GM12878 (cell line): ENCODE data around the gene METTL15.

ENCODE experiments used
- BHLHE40 ChIP-seq, 2 experiments: fragments of 450-650 bp in 1 of 2; IDR thresholded peaks; 2 replicates each; pipeline ENCODE4 v1.6.1; 2011 to 2017; ENCODE audit warnings: low read depth in 2 of 2, borderline replicate concordance in 1 of 2, improper control_type of control experiment in 1 of 2, low read length in 1 of 2, mild to moderate bottlenecking in 1 of 2
- CHD1 ChIP-seq: IDR thresholded peaks from 2 replicates; pipeline ENCODE4 v1.6.1; 2012; ENCODE audit warnings: low read depth, low read length, improper control_type of control experiment
- CTCF ChIP-seq, 3 experiments: IDR thresholded peaks in 2 of 3; conservative IDR thresholded peaks in 1 of 3; 2 replicates each; pipeline ENCODE4 v1.5.1; 2011; ENCODE audit warnings: low read depth in 3 of 3, low read length in 3 of 3, mild to moderate bottlenecking in 3 of 3, control low read depth in 2 of 3, moderate library complexity in 2 of 3, inconsistent platforms in 1 of 3, mixed read lengths in 1 of 3; ENCODE audit not compliant: control insufficient read depth in 2 of 3, insufficient read depth in 1 of 3; ENCODE audit errors: extremely low read depth in 1 of 3
- EED ChIP-seq: sonication (generic); IDR thresholded peaks from 2 replicates; pipeline ENCODE4 v1.6.1; 2016; ENCODE audit warnings: antibody characterized with exemption, low read depth
- EZH2 ChIP-seq: IDR thresholded peaks from 2 replicates; pipeline ENCODE4 v1.6.1; 2012; ENCODE audit warnings: low read depth, mild to moderate bottlenecking, control low read depth, inconsistent platforms, low read length, borderline replicate concordance; ENCODE audit not compliant: control insufficient read depth
- MXI1 ChIP-seq: fragments of 150-350 bp; IDR thresholded peaks from 2 replicates; pipeline ENCODE4 v1.6.1; 2011; ENCODE audit warnings: low read depth, mild to moderate bottlenecking, inconsistent platforms, low read length, improper control_type of control experiment
- MYC ChIP-seq: IDR thresholded peaks from 2 replicates; pipeline ENCODE4 v1.6.1; 2011; ENCODE audit warnings: mild to moderate bottlenecking, low read length, moderate library complexity, inconsistent platforms; ENCODE audit not compliant: insufficient read depth, insufficient replicate concordance, insufficient read length, severe bottlenecking
- PBX3 ChIP-seq: IDR thresholded peaks from 2 replicates; pipeline ENCODE4 v1.6.1; 2011; ENCODE audit warnings: mild to moderate bottlenecking, low read depth, low read length, moderate library complexity; ENCODE audit not compliant: insufficient replicate concordance
- POLR2A ChIP-seq: IDR thresholded peaks from 2 replicates; pipeline ENCODE4 v1.6.1; 2011; ENCODE audit warnings: low read depth, mild to moderate bottlenecking, low read length
- POLR2AphosphoS5 ChIP-seq: IDR thresholded peaks from 2 replicates; pipeline ENCODE4 v1.6.1; 2011; ENCODE audit warnings: mild to moderate bottlenecking, low read length, inconsistent platforms
- REST ChIP-seq: IDR thresholded peaks from 2 replicates; pipeline ENCODE4 v1.6.1; 2012; ENCODE audit warnings: mild to moderate bottlenecking, low read depth, low read length
- YY1 ChIP-seq: IDR thresholded peaks from 2 replicates; pipeline ENCODE4 v1.6.1; 2011; ENCODE audit warnings: low read depth, mild to moderate bottlenecking, low read length
- ZNF384 ChIP-seq: IDR thresholded peaks from 2 replicates; pipeline ENCODE4 v1.6.1; 2012; ENCODE audit warnings: low read depth, mild to moderate bottlenecking, low read length, improper control_type of control experiment, borderline replicate concordance
- ZSCAN29 ChIP-seq: fragments of 450-650 bp; IDR thresholded peaks from 2 replicates; pipeline ENCODE4 v1.6.1; 2017; ENCODE audit warnings: mild to moderate bottlenecking, moderate library complexity

GRCh38 chr11:28169816-28170215 is 61.6 kb downstream of the METTL15 start:
- no peak for TF ChIP-seq ZNF384
- TF ChIP-seq CTCF (IDR thresholded peaks at IDR 0.05 in 2 of 3, conservative IDR thresholded peaks at IDR 0.05 in 1 of 3; ENCODE audit: control insufficient read depth in 2 of 3, extremely low read depth in 1 of 3, insufficient read depth in 1 of 3, low read depth in 3 of 3, low read length in 3 of 3): no peak
- TF ChIP-seq EED: no peak
- no peak for TF ChIP-seq EZH2
- no peak for TF ChIP-seq BHLHE40 (IDR thresholded peaks at IDR 0.05; ENCODE audit: borderline replicate concordance in 1 of 2, low read depth in 2 of 2, low read length in 1 of 2)
- TF ChIP-seq POLR2AphosphoS5: no peak
- TF ChIP-seq POLR2A: no peak
- TF ChIP-seq MYC: no peak
- no peak for TF ChIP-seq MXI1
- TF ChIP-seq CHD1: no peak
- no peak for TF ChIP-seq YY1
- TF ChIP-seq PBX3: no peak
- TF ChIP-seq ZSCAN29: no peak
- TF ChIP-seq REST: no peak
